Activated naive CD4-positive, alpha-beta T cell (primary cell): Measurements from ENCODE around the gene GABRG2.

Experiments
- DNase-seq, 4 experiments: peaks; one replicate each; lab custom pipeline; 2025; lab: John Stamatoyannopoulos, UW

The GABRG2 gene

GRCh38 chr5:162193012-162193411, 125.4 kb downstream of the GABRG2 start:
- DNase-seq, result no peak

- DNase-seq, result no peak
Observed at GRCh38 chr5:162196351-162196750, 128.8 kb downstream of the GABRG2 start.

- no peak for DNase-seq
Observed at GRCh38 chr5:162202285-162202880, 134.8 kb downstream of the GABRG2 start.
